Measurements from ENCODE around the gene WDR73.

Gene WDR73

GRCh38 chr15:84697236-84697990, 43.3 kb upstream of the WDR73 start:
- Histone ChIP-seq H3K4ac (ENCODE audit: low read length) (no peak overlapping the region), H3K4me2 (ENCODE audit: insufficient read depth, low read length, poor library complexity, severe bottlenecking) (no peak overlapping the region), H4K8ac (ENCODE audit: low read depth, low read length) (no peak overlapping the region), H2BK5ac (ENCODE audit: low read length) (no peak overlapping the region), H2AK5ac (ENCODE audit: low read depth, low read length) (no peak overlapping the region), H3K23ac (ENCODE audit: low read depth, low read length, poor library complexity) (no peak overlapping the region), H3K4me1 (ENCODE audit: control insufficient read depth in 2 of 2, insufficient read depth in 1 of 2, low read depth in 1 of 2, low read length in 2 of 2) (no peaks in the 10 kb centered on the region), H3K18ac (ENCODE audit: low read length) (no peak overlapping the region), H3K27ac (replicated peaks; ENCODE audit: low read length) (no peak overlapping the region), H3K14ac (ENCODE audit: low read length) (no peak overlapping the region), H2BK12ac (ENCODE audit: low read length) (no peak overlapping the region), H2BK15ac (ENCODE audit: low read length) (no peak overlapping the region), H3K27me3 (ENCODE audit: control insufficient read depth in 3 of 3, insufficient read depth in 3 of 3, low read depth in 1 of 3, low read length in 3 of 3) (no peaks in the 10 kb centered on the region), H3K36me3 (replicated peaks in 1 of 2; ENCODE audit: control insufficient read depth in 2 of 2, insufficient read depth in 2 of 2, low read length in 2 of 2) (peaks cover 0 to 19% of the 10 kb centered on the region in 2 donors), H3K79me1 (ENCODE audit: low read depth, low read length) (peaks cover 7% of the 10 kb centered on the region), H3K9me3 (replicated peaks in 1 of 2; ENCODE audit: control insufficient read depth in 2 of 2, insufficient read depth in 1 of 2, low read depth in 1 of 2, low read length in 2 of 2) (no peaks in the 10 kb centered on the region), H4K91ac (ENCODE audit: low read depth, low read length, poor library complexity) (no peak overlapping the region), H3K4me3 (ENCODE audit: low read length in 2 of 2) (no peak overlapping the region), H2BK120ac (ENCODE audit: low read depth, low read length) (no peak overlapping the region), H2AFZ (ENCODE audit: low read length) (no peak overlapping the region), H3K9ac (ENCODE audit: low read depth, low read length, poor library complexity) (no peak overlapping the region)
- WGBS, 2 donors (ENCODE audit: extremely low coverage in 2 of 2, insufficient read length in 2 of 2, insufficient replicate concordance in 1 of 2), result no CpG with 5 or more reads among the region's 1 CpG
- no peak for DNase-seq (ENCODE audit: low spot score)

GRCh38 chr15:84696757-84697156, 42.7 kb upstream of the WDR73 start:
- H3K27ac ChIP-seq (replicated peaks; ENCODE audit: low read length), result no peak overlapping the region
- peaks cover 7% of the 10 kb centered on the region for H3K79me1 ChIP-seq (ENCODE audit: low read depth, low read length)
- no peaks in the 10 kb centered on the region for H3K27me3 ChIP-seq (ENCODE audit: control insufficient read depth in 3 of 3, insufficient read depth in 3 of 3, low read depth in 1 of 3, low read length in 3 of 3)
- no peaks in the 10 kb centered on the region for H3K9me3 ChIP-seq (replicated peaks in 1 of 2; ENCODE audit: control insufficient read depth in 2 of 2, insufficient read depth in 1 of 2, low read depth in 1 of 2, low read length in 2 of 2)
- no peak overlapping the region for H3K4ac ChIP-seq (ENCODE audit: low read length)
- H3K4me1 ChIP-seq (ENCODE audit: control insufficient read depth in 2 of 2, insufficient read depth in 1 of 2, low read depth in 1 of 2, low read length in 2 of 2), result no peaks in the 10 kb centered on the region
- no peak overlapping the region for H3K4me2 ChIP-seq (ENCODE audit: insufficient read depth, low read length, poor library complexity, severe bottlenecking)
- H2AFZ ChIP-seq (ENCODE audit: low read length), result no peak overlapping the region
- no CpG with 5 or more reads among the region's 4 CpGs for WGBS, 2 donors (ENCODE audit: extremely low coverage in 2 of 2, insufficient read length in 2 of 2, insufficient replicate concordance in 1 of 2)
- H3K18ac ChIP-seq (ENCODE audit: low read length), result no peak overlapping the region
- no peak overlapping the region for H4K91ac ChIP-seq (ENCODE audit: low read depth, low read length, poor library complexity)
- no peak overlapping the region for H3K23ac ChIP-seq (ENCODE audit: low read depth, low read length, poor library complexity)
- DNase-seq (ENCODE audit: low spot score), result no peak
- no peak overlapping the region for H2BK120ac ChIP-seq (ENCODE audit: low read depth, low read length)
- H3K36me3 ChIP-seq (replicated peaks in 1 of 2; ENCODE audit: control insufficient read depth in 2 of 2, insufficient read depth in 2 of 2, low read length in 2 of 2), result peaks cover 0 to 25% of the 10 kb centered on the region in 2 donors
- H3K4me3 ChIP-seq (ENCODE audit: low read length in 2 of 2), result no peak overlapping the region
- no peak overlapping the region for H4K8ac ChIP-seq (ENCODE audit: low read depth, low read length)
- no peak overlapping the region for H2AK5ac ChIP-seq (ENCODE audit: low read depth, low read length)
- H3K14ac ChIP-seq (ENCODE audit: low read length), result no peak overlapping the region
- no peak overlapping the region for H2BK12ac ChIP-seq (ENCODE audit: low read length)
- no peak overlapping the region for H2BK15ac ChIP-seq (ENCODE audit: low read length)
- no peak overlapping the region for H2BK5ac ChIP-seq (ENCODE audit: low read length)
- H3K9ac ChIP-seq (ENCODE audit: low read depth, low read length, poor library complexity), result no peak overlapping the region

GRCh38 chr15:84690342-84690741, 36.3 kb upstream of the WDR73 start:
- Histone ChIP-seq H2BK5ac (ENCODE audit: low read length) (no peak overlapping the region), H2BK12ac (ENCODE audit: low read length) (no peak overlapping the region), H4K8ac (ENCODE audit: low read depth, low read length) (no peak overlapping the region), H3K4ac (ENCODE audit: low read length) (no peak overlapping the region), H3K18ac (ENCODE audit: low read length) (no peak overlapping the region), H2BK15ac (ENCODE audit: low read length) (no peak overlapping the region), H3K79me1 (ENCODE audit: low read depth, low read length) (peaks cover 5% of the 10 kb centered on the region), H3K27ac (replicated peaks; ENCODE audit: low read length) (no peak overlapping the region), H3K9ac (ENCODE audit: low read depth, low read length, poor library complexity) (no peak overlapping the region), H3K4me3 (ENCODE audit: low read length in 2 of 2) (no peak overlapping the region), H3K4me1 (ENCODE audit: control insufficient read depth in 2 of 2, insufficient read depth in 1 of 2, low read depth in 1 of 2, low read length in 2 of 2) (no peaks in the 10 kb centered on the region), H3K23ac (ENCODE audit: low read depth, low read length, poor library complexity) (no peak overlapping the region), H3K4me2 (ENCODE audit: insufficient read depth, low read length, poor library complexity, severe bottlenecking) (no peak overlapping the region), H3K27me3 (ENCODE audit: control insufficient read depth in 3 of 3, insufficient read depth in 3 of 3, low read depth in 1 of 3, low read length in 3 of 3) (no peaks in the 10 kb centered on the region), H3K9me3 (replicated peaks in 1 of 2; ENCODE audit: control insufficient read depth in 2 of 2, insufficient read depth in 1 of 2, low read depth in 1 of 2, low read length in 2 of 2) (no peaks in the 10 kb centered on the region), H2BK120ac (ENCODE audit: low read depth, low read length) (no peak overlapping the region), H3K36me3 (replicated peaks in 1 of 2; ENCODE audit: control insufficient read depth in 2 of 2, insufficient read depth in 2 of 2, low read length in 2 of 2) (peaks cover 8 to 73% of the 10 kb centered on the region in 2 donors), H2AFZ (ENCODE audit: low read length) (no peak overlapping the region), H4K91ac (ENCODE audit: low read depth, low read length, poor library complexity) (no peak overlapping the region), H3K14ac (ENCODE audit: low read length) (no peak overlapping the region), H2AK5ac (ENCODE audit: low read depth, low read length) (no peak overlapping the region)
- no CpG with 5 or more reads among the region's 8 CpGs for WGBS, 2 donors (ENCODE audit: extremely low coverage in 2 of 2, insufficient read length in 2 of 2, insufficient replicate concordance in 1 of 2)
- DNase-seq (ENCODE audit: low spot score), result no peak

GRCh38 chr15:84689858-84690257, 35.8 kb upstream of the WDR73 start:
- Histone ChIP-seq H2AK5ac (ENCODE audit: low read depth, low read length) (no peak overlapping the region), H3K23ac (ENCODE audit: low read depth, low read length, poor library complexity) (no peak overlapping the region), H2BK15ac (ENCODE audit: low read length) (no peak overlapping the region), H3K14ac (ENCODE audit: low read length) (no peak overlapping the region), H3K9me3 (replicated peaks in 1 of 2; ENCODE audit: control insufficient read depth in 2 of 2, insufficient read depth in 1 of 2, low read depth in 1 of 2, low read length in 2 of 2) (no peaks in the 10 kb centered on the region), H4K91ac (ENCODE audit: low read depth, low read length, poor library complexity) (no peak overlapping the region), H3K4me1 (ENCODE audit: control insufficient read depth in 2 of 2, insufficient read depth in 1 of 2, low read depth in 1 of 2, low read length in 2 of 2) (no peaks in the 10 kb centered on the region), H3K18ac (ENCODE audit: low read length) (no peak overlapping the region), H3K79me1 (ENCODE audit: low read depth, low read length) (peaks cover 5% of the 10 kb centered on the region), H3K4me3 (ENCODE audit: low read length in 2 of 2) (no peak overlapping the region), H4K8ac (ENCODE audit: low read depth, low read length) (no peak overlapping the region), H3K4me2 (ENCODE audit: insufficient read depth, low read length, poor library complexity, severe bottlenecking) (no peak overlapping the region), H3K27me3 (ENCODE audit: control insufficient read depth in 3 of 3, insufficient read depth in 3 of 3, low read depth in 1 of 3, low read length in 3 of 3) (no peaks in the 10 kb centered on the region), H3K4ac (ENCODE audit: low read length) (no peak overlapping the region), H2BK120ac (ENCODE audit: low read depth, low read length) (no peak overlapping the region), H3K27ac (replicated peaks; ENCODE audit: low read length) (no peak overlapping the region), H2BK12ac (ENCODE audit: low read length) (no peak overlapping the region), H3K9ac (ENCODE audit: low read depth, low read length, poor library complexity) (no peak overlapping the region), H2BK5ac (ENCODE audit: low read length) (no peak overlapping the region), H3K36me3 (replicated peaks in 1 of 2; ENCODE audit: control insufficient read depth in 2 of 2, insufficient read depth in 2 of 2, low read length in 2 of 2) (peaks cover 8 to 78% of the 10 kb centered on the region in 2 donors), H2AFZ (ENCODE audit: low read length) (no peak overlapping the region)
- no peak for DNase-seq (ENCODE audit: low spot score)
- WGBS, 2 donors (ENCODE audit: extremely low coverage in 2 of 2, insufficient read length in 2 of 2, insufficient replicate concordance in 1 of 2), result no CpG with 5 or more reads among the region's 4 CpGs

All from neuronal stem cell (in vitro differentiated cells).